Measurements from ENCODE around the gene PTGES3.

DNA sequence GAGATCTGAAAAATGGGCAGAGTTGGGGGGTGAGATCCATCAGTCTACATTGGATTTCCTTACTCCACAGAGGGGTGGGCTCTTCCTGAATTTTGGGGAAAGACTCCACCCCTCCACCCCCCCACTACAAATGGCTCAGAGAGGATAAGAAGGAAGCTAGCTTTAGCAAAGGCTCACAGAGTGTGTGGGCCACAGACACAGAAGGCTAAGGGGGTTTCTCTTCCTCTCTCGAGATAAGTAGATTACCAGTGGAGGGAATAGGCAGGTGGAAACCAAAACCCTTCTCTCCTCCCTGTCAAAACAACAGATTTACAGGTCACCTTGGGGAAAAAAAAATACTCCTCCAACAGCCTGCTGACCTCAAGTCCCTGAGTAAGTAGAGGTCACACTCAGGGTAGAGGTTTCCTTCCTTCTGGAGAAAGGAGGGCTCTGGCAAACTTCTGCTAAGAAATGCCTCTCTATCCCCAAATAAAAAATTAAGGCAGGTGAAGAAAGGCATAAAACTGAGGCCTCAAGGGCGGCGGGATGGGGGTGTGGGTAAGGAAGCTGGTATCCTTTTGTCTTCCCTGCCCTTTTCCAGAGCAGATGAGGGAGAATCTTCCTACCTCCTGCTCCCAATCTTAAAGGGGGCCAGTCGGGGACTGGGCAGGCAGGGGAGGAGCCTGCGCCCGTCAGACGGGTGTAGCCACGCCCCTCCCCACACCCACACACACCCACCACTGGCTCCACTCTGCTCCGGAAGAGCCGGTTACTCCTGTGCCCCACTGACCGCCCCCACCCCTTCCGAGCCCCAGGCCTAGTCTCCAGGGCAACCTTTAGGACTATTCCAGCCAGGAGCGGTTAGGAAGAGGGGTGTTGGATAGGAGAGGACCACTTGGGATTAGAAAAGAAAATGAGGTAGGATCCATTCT is 56.0 kb downstream of the PTGES3 start:
- TF ChIP-seq, protein P1, sequence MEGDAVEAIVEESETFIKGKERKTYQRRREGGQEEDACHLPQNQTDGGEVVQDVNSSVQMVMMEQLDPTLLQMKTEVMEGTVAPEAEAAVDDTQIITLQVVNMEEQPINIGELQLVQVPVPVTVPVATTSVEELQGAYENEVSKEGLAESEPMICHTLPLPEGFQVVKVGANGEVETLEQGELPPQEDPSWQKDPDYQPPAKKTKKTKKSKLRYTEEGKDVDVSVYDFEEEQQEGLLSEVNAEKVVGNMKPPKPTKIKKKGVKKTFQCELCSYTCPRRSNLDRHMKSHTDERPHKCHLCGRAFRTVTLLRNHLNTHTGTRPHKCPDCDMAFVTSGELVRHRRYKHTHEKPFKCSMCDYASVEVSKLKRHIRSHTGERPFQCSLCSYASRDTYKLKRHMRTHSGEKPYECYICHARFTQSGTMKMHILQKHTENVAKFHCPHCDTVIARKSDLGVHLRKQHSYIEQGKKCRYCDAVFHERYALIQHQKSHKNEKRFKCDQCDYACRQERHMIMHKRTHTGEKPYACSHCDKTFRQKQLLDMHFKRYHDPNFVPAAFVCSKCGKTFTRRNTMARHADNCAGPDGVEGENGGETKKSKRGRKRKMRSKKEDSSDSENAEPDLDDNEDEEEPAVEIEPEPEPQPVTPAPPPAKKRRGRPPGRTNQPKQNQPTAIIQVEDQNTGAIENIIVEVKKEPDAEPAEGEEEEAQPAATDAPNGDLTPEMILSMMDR (IDR thresholded peaks at IDR 0.05; ENCODE audit: poor library complexity, severe bottlenecking) = no peak
- TF ChIP-seq RAD21 (conservative IDR thresholded peaks at IDR 0.05) (no peak), POLR2AphosphoS5 (IDR thresholded peaks at IDR 0.05) (no peak), EP300 (conservative IDR thresholded peaks at IDR 0.05; ENCODE audit: poor library complexity, severe bottlenecking) (no peak), SMC3 (conservative IDR thresholded peaks at IDR 0.05; ENCODE audit: poor library complexity) (no peak), EZH2 (IDR thresholded peaks at IDR 0.05; ENCODE audit: borderline replicate concordance, insufficient read depth, low read length, poor library complexity, severe bottlenecking) (no peak), TAF1 (IDR thresholded peaks at IDR 0.05; ENCODE audit: low read depth) (no peak), MXI1 (conservative IDR thresholded peaks at IDR 0.05; ENCODE audit: poor library complexity, severe bottlenecking) (no peak)
- TF ChIP-seq, protein P2, sequence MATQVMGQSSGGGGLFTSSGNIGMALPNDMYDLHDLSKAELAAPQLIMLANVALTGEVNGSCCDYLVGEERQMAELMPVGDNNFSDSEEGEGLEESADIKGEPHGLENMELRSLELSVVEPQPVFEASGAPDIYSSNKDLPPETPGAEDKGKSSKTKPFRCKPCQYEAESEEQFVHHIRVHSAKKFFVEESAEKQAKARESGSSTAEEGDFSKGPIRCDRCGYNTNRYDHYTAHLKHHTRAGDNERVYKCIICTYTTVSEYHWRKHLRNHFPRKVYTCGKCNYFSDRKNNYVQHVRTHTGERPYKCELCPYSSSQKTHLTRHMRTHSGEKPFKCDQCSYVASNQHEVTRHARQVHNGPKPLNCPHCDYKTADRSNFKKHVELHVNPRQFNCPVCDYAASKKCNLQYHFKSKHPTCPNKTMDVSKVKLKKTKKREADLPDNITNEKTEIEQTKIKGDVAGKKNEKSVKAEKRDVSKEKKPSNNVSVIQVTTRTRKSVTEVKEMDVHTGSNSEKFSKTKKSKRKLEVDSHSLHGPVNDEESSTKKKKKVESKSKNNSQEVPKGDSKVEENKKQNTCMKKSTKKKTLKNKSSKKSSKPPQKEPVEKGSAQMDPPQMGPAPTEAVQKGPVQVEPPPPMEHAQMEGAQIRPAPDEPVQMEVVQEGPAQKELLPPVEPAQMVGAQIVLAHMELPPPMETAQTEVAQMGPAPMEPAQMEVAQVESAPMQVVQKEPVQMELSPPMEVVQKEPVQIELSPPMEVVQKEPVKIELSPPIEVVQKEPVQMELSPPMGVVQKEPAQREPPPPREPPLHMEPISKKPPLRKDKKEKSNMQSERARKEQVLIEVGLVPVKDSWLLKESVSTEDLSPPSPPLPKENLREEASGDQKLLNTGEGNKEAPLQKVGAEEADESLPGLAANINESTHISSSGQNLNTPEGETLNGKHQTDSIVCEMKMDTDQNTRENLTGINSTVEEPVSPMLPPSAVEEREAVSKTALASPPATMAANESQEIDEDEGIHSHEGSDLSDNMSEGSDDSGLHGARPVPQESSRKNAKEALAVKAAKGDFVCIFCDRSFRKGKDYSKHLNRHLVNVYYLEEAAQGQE (IDR thresholded peaks at IDR 0.05; ENCODE audit: borderline replicate concordance) = no peak
